Hematopoietic multipotent progenitor cell (in vitro differentiated cells): ENCODE results near the gene SCYGR5. TPM values are rescaled to one million over a fixed set of nuclear protein-coding genes. Genes with fewer than 3 reads are reported as not detected.
"Not testable (repeated sequence)": the region's sequence is repeated elsewhere in the genome, so short reads cannot be mapped to it uniquely, and the experiment has no call there.

Source experiments
- DNase-seq, 3 donors: peaks; one replicate each; pipeline ENCODE4 v3.0.0-alpha.2; 2011 to 2015; ENCODE audit warnings: low read depth in 2 of 3, low spot score in 2 of 3
- total RNA-seq: library from RNA; depleted of rRNA; stranded (reverse); fragments of >200 nt; gene quantifications from one replicate; pipeline ENCODE4 v1.2.3, GENCODE V29; 2012

The SCYGR5 gene
- total RNA-seq, result not detected

GRCh38 chr2:227666631-227667170 is at the start of gene SCYGR5:
SCYGR5 (plus strand) TSS chr2:227666804; CDS start chr2:227666804, 0 bp downstream.
- DNase-seq, result not testable (repeated sequence)

GRCh38 chr2:227617316-227618230 is 49.0 kb upstream of the SCYGR5 start, which contains the start of gene SCYGR4:
SCYGR4 (plus strand) TSS chr2:227617498; CDS start chr2:227617498, 0 bp downstream.
- no peak for DNase-seq

GRCh38 chr2:227623226-227623625 is 43.4 kb upstream of the SCYGR5 start:
- no peak for DNase-seq

- no peak for DNase-seq
These were observed 41.2 kb upstream of the SCYGR5 start for GRCh38 chr2:227625420-227625819.

GRCh38 chr2:227626580-227627151 is 39.9 kb upstream of the SCYGR5 start:
- no peak for DNase-seq

GRCh38 chr2:227627769-227628168 is 38.8 kb upstream of the SCYGR5 start:
- no peak for DNase-seq

- no peak for DNase-seq
These were observed 37.2 kb upstream of the SCYGR5 start for GRCh38 chr2:227629435-227629834.

GRCh38 chr2:227630322-227630721 is 36.3 kb upstream of the SCYGR5 start:
- DNase-seq, result no peak

GRCh38 chr2:227632827-227633226 is 33.8 kb upstream of the SCYGR5 start:
- DNase-seq, result no peak

- DNase-seq, result no peak
These were observed 32.4 kb upstream of the SCYGR5 start for GRCh38 chr2:227634201-227634600.

GRCh38 chr2:227642656-227643055 is 23.9 kb upstream of the SCYGR5 start:
- DNase-seq, result no peak

- no peak for DNase-seq
These were observed 22.5 kb upstream of the SCYGR5 start for GRCh38 chr2:227643990-227644551.

- DNase-seq, result no peak
These were observed 13.2 kb upstream of the SCYGR5 start for GRCh38 chr2:227653419-227653818.

GRCh38 chr2:227654426-227654825 is 12.2 kb upstream of the SCYGR5 start:
- no peak for DNase-seq

GRCh38 chr2:227655454-227655853 is 11.2 kb upstream of the SCYGR5 start:
- no peak for DNase-seq

GRCh38 chr2:227657199-227657845 is 9.3 kb upstream of the SCYGR5 start:
- no peak for DNase-seq

GRCh38 chr2:227661025-227661649 is 5.5 kb upstream of the SCYGR5 start:
- no peak for DNase-seq

- DNase-seq, result no peak
These were observed 4.8 kb upstream of the SCYGR5 start for GRCh38 chr2:227661827-227662226.

- no peak for DNase-seq
These were observed 1.2 kb upstream of the SCYGR5 start for GRCh38 chr2:227665189-227665940.
